NB4 (cell line): ENCODE data around the gene CENPO.

Source experiments
- CTCF ChIP-seq: IDR thresholded peaks from one replicate; pipeline ENCODE4 v1.5.1; 2012; ENCODE audit warnings: low read depth, low read length
- MAX ChIP-seq: IDR thresholded peaks from 2 replicates; pipeline ENCODE4 v1.6.1; 2011; ENCODE audit warnings: low read depth, low read length
- MYC ChIP-seq: IDR thresholded peaks from 2 replicates; pipeline ENCODE4 v1.6.1; 2011; ENCODE audit warnings: low read depth, low read length
- POLR2A ChIP-seq: IDR thresholded peaks from 2 replicates; pipeline ENCODE4 v1.6.1; 2011; ENCODE audit warnings: mild to moderate bottlenecking; ENCODE audit not compliant: insufficient read length; ENCODE audit errors: extremely low read depth

GRCh38 chr2:24814516-24814915 is 21.3 kb downstream of the CENPO start:
- no peak for TF ChIP-seq CTCF
- TF ChIP-seq MAX = no peak
- TF ChIP-seq POLR2A = no peak
- TF ChIP-seq MYC = no peak
